ENCODE measurements around the gene F2R. TPM values are rescaled to one million over a fixed set of nuclear protein-coding genes. Genes with fewer than 3 reads are reported as not detected.

The F2R gene
- total RNA-seq, 4 donors from 2014 or later, result 2.4 to 4.2 (median 3.8) TPM

DNA sequence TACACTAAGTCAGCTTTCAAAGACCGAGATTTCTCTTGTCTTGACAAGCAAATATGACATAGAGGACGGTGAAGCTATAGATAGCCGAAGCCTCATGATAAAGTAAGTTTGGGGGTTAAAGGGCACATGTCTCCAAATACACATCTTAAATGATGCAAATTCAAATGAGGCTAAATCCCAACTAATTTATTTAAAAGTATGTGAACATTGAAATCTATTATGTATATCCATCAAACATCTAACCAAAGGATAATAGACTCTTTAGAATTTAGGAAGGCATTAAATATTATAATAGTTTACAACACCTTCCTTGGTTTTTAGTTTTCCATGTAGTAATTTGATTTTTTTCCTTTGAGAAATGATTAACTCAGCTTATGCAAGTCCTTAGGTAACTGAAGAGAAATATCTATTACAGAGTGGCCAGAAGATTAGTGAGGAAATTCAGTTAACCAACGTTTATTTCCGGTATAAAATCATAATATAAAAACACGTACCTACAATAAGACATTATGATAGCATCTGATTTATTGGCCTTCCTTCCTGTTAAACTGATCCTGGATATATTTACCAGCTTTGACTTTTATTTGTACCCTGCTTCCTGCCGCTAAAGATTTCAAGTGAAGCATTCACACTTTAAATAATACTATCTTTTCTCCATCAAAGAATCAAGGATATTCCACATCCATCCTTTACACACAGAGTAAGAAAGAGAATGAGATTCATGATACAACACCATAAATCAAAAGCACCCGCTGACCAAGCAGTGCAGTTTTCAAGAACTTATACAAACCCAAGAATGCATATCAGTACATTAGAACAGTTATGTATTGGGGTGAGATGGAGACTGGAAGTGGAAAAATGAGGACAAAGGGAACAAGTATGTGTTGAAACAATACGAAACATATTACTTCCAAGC, 31.9 kb upstream of the F2R start:
- no peak for DNase-seq
- Histone ChIP-seq H3K4me1 (no peaks in the 10 kb centered on the region), H3K27me3 (no peaks in the 10 kb centered on the region), H3K9me3 (no peaks in the 10 kb centered on the region), H3K36me3 (no peaks in the 10 kb centered on the region), H3K4me3 (no peak overlapping the region), H3K27ac (no peak overlapping the region)
- intact Hi-C loops (cut with DNase I; ENCODE audit: low total_unique reads) (no loop called here), in situ Hi-C loops (cut with MboI; ENCODE audit: low sequenced_read_pairs in 4 of 4) (no loop called here)
- ATAC-seq, result no peak
- TF ChIP-seq, protein P1, sequence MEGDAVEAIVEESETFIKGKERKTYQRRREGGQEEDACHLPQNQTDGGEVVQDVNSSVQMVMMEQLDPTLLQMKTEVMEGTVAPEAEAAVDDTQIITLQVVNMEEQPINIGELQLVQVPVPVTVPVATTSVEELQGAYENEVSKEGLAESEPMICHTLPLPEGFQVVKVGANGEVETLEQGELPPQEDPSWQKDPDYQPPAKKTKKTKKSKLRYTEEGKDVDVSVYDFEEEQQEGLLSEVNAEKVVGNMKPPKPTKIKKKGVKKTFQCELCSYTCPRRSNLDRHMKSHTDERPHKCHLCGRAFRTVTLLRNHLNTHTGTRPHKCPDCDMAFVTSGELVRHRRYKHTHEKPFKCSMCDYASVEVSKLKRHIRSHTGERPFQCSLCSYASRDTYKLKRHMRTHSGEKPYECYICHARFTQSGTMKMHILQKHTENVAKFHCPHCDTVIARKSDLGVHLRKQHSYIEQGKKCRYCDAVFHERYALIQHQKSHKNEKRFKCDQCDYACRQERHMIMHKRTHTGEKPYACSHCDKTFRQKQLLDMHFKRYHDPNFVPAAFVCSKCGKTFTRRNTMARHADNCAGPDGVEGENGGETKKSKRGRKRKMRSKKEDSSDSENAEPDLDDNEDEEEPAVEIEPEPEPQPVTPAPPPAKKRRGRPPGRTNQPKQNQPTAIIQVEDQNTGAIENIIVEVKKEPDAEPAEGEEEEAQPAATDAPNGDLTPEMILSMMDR (IDR thresholded peaks at IDR 0.05 in 4 of 5, conservative IDR thresholded peaks at IDR 0.05 in 1 of 5), result no peak
- no peak for TF ChIP-seq POLR2A (IDR thresholded peaks at IDR 0.05)

DNA sequence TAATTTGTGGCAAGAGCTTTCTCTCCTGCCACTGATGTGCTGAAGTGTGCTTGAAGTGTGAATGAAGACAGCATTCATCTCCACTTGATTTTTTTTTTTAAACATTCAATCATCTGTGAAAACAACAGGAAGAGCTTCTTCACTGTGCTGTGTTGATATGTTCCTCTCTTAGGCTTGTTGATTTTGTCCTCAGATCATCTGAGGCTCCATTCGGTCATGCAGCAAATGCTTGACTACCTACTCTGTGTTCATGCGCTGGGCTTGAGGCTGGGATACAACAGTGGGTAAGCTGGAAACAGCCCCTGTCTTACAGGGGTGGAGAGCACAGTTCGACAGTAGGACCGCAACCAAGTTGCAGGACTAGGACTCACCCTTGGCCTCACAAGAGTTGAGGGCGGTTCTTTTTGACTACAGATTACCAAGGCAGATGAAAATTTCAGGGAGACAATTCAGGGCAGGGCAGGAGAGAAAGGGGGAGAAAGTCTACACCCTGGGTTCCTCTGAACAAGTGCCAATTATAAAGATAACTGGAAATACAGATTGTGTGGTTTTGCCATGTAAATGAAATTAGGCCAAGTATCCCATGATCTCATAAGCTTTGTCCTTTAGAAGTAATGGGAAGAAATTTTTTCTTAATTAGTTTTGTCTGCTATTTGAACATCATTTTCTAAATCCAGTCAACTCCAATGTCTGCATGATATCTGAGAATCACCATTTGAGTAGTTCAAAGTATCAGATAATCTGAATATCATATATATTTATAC, 31.0 kb upstream of the F2R start:
- H3K4me1 ChIP-seq, result no peaks in the 10 kb centered on the region
- DNase-seq (no peak), ATAC-seq (no peak)
- H3K4me3 ChIP-seq, result no peak overlapping the region
- TF ChIP-seq POLR2A (IDR thresholded peaks at IDR 0.05), result no peak
- TF ChIP-seq, protein P1 (IDR thresholded peaks at IDR 0.05 in 4 of 5, conservative IDR thresholded peaks at IDR 0.05 in 1 of 5), result no peak
- no peaks in the 10 kb centered on the region for H3K27me3 ChIP-seq
- H3K36me3 ChIP-seq, result no peaks in the 10 kb centered on the region
- in situ Hi-C loops (cut with MboI; ENCODE audit: low sequenced_read_pairs in 4 of 4), result no loop called here
- H3K27ac ChIP-seq, result no peak overlapping the region
- H3K9me3 ChIP-seq, result no peaks in the 10 kb centered on the region
- intact Hi-C loops (cut with DNase I; ENCODE audit: low total_unique reads), result no loop called here

DNA sequence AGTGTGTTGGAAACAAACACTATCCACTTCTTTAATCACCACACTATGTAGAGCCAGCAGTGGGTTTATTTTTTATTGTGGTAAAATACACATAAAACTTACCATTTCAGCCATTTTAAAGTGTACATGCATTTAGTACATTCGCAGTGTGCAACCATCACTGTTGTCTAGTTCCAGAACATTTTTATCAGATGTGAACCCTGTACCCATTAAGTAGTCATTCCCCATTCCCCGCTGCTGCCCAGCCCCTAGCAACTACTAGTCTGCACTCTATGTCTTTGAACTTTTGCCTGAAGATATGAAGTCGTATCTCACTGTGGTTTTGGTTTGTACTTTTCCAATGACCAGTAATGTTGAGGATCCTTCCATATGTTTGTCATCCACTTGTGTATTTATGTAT, 30.2 kb upstream of the F2R start:
- Histone ChIP-seq H3K27ac (no peak overlapping the region), H3K9me3 (no peaks in the 10 kb centered on the region), H3K36me3 (no peaks in the 10 kb centered on the region), H3K4me3 (no peak overlapping the region), H3K27me3 (no peaks in the 10 kb centered on the region), H3K4me1 (no peaks in the 10 kb centered on the region)
- in situ Hi-C loops (cut with MboI; ENCODE audit: low sequenced_read_pairs in 4 of 4), result no loop called here
- TF ChIP-seq, protein P1 (IDR thresholded peaks at IDR 0.05 in 4 of 5, conservative IDR thresholded peaks at IDR 0.05 in 1 of 5), result no peak
- no peak for TF ChIP-seq POLR2A (IDR thresholded peaks at IDR 0.05)
- ATAC-seq (no peak), DNase-seq (no peak)
- intact Hi-C loops (cut with DNase I; ENCODE audit: low total_unique reads), result no loop called here

DNA sequence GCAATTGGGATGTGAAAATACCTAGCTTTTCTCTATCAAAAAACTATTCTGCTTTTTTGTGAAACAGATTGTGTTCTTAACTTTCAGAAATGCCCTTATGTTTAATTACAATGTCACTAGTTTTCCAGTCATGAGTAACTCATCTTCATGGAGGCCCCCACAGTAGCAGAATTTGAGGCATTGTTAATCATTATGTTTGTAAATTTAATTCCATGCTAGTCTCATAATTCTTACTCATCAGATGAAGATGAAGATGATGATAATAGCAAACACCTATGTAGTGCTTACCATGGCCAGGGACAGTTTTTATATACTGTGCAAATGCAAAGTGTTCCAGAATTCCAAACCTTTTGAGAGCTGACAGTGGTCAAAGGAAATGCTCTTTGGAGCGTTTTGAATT, 27.7 kb upstream of the F2R start:
- in situ Hi-C loops (cut with MboI; ENCODE audit: low sequenced_read_pairs in 4 of 4), result no loop called here
- intact Hi-C loops (cut with DNase I; ENCODE audit: low total_unique reads), result no loop called here

More for the DNA sequence above, 27.7 kb upstream of the F2R start:
- Histone ChIP-seq H3K27me3 (no peaks in the 10 kb centered on the region), H3K9me3 (no peaks in the 10 kb centered on the region), H3K36me3 (no peaks in the 10 kb centered on the region), H3K27ac (no peak overlapping the region), H3K4me3 (no peak overlapping the region), H3K4me1 (peaks cover 0 to 7% of the 10 kb centered on the region in 2 donors)
- DNase-seq (no peak), ATAC-seq (no peak)
- TF ChIP-seq, protein P1 (IDR thresholded peaks at IDR 0.05 in 4 of 5, conservative IDR thresholded peaks at IDR 0.05 in 1 of 5), result no peak
- TF ChIP-seq POLR2A (IDR thresholded peaks at IDR 0.05), result no peak

Measured in gastrocnemius medialis (tissue), 4 donors.